MM.1S (cell line): ENCODE results near the gene PHYH.
"Not testable (repeated sequence)": the region's sequence is repeated elsewhere in the genome, so short reads cannot be mapped to it uniquely, and the experiment has no call there.

Experiments used
- DNase-seq: peaks from one replicate; pipeline ENCODE4 v3.0.0-alpha.2; 2015
- H2AFZ ChIP-seq: fragments of 300-600 bp; sonication (generic); 2 replicates; pipeline ENCODE4 v1.6.0; 2016; ENCODE audit warnings: antibody characterized with exemption, low read length
- H3F3A ChIP-seq: fragments of 300-600 bp; sonication (generic); 2 replicates; pipeline ENCODE4 v1.6.1; 2016; ENCODE audit warnings: mild to moderate bottlenecking, antibody characterized with exemption, low read length, moderate library complexity, mixed read lengths; ENCODE audit not compliant: insufficient read depth
- H3K27ac ChIP-seq: fragments of 300-600 bp; sonication (generic); 2 replicates; pipeline ENCODE4 v1.5.1; 2016; ENCODE audit warnings: mild to moderate bottlenecking, low read length
- H3K27me3 ChIP-seq: fragments of 300-600 bp; sonication (generic); replicated peaks from 2 replicates; pipeline ENCODE4 v1.6.0; 2016; ENCODE audit warnings: low read length; ENCODE audit not compliant: insufficient read depth
- H3K36me3 ChIP-seq: fragments of 300-600 bp; sonication (generic); replicated peaks from 2 replicates; pipeline ENCODE4 v1.6.1; 2016; ENCODE audit warnings: mild to moderate bottlenecking, low read length, mixed read lengths; ENCODE audit not compliant: insufficient read depth
- H3K4me1 ChIP-seq: fragments of 300-600 bp; sonication (generic); 2 replicates; pipeline ENCODE4 v1.6.1; 2016; ENCODE audit warnings: low read length, mixed read lengths
- H3K4me2 ChIP-seq: fragments of 300-600 bp; sonication (generic); 2 replicates; pipeline ENCODE4 v1.6.0; 2016; ENCODE audit warnings: low read depth, low read length
- H3K4me3 ChIP-seq: fragments of 300-600 bp; sonication (generic); 2 replicates; pipeline ENCODE4 v1.5.1; 2016; ENCODE audit warnings: low read length, mixed read lengths
- H3K79me2 ChIP-seq: fragments of 300-600 bp; sonication (generic); 2 replicates; pipeline ENCODE4 v1.6.1; 2016; ENCODE audit warnings: mixed run types, low read length, mixed read lengths
- H3K9ac ChIP-seq: fragments of 300-600 bp; sonication (generic); 2 replicates; pipeline ENCODE4 v1.6.1; 2016; ENCODE audit warnings: low read length, mixed read lengths
- H3K9me2 ChIP-seq: fragments of 300-600 bp; sonication (generic); replicated peaks from 2 replicates; pipeline ENCODE4 v1.6.1; 2016; ENCODE audit warnings: mild to moderate bottlenecking, low read length, mixed read lengths; ENCODE audit not compliant: insufficient read depth
- H3K9me3 ChIP-seq: fragments of 300-600 bp; sonication (generic); replicated peaks from 2 replicates; pipeline ENCODE4 v1.6.1; 2016; ENCODE audit warnings: mild to moderate bottlenecking, low read length, mixed read lengths; ENCODE audit not compliant: insufficient read depth
- H4K20me1 ChIP-seq: fragments of 300-600 bp; sonication (generic); 2 replicates; pipeline ENCODE4 v1.6.1; 2016; ENCODE audit warnings: mild to moderate bottlenecking, low read length, moderate library complexity, mixed read lengths; ENCODE audit not compliant: insufficient read depth
- CTCF ChIP-seq: fragments of 300-600 bp; sonication (generic); IDR thresholded peaks from 2 replicates; pipeline ENCODE4 v1.5.1; 2016; ENCODE audit warnings: antibody characterized with exemption, low read length, mixed read lengths
- EZH2 ChIP-seq: fragments of 300-600 bp; sonication (generic); optimal IDR thresholded peaks from 2 replicates; pipeline ENCODE3; 2017; ENCODE audit warnings: low read depth, mild to moderate bottlenecking, antibody characterized with exemption, low read length, mixed read lengths
- EZH2phosphoT487 ChIP-seq: fragments of 300-600 bp; sonication (generic); IDR thresholded peaks from 2 replicates; pipeline ENCODE4 v1.6.1; 2018; ENCODE audit warnings: antibody characterized with exemption, low read length

The PHYH gene

GRCh38 chr10:13236638-13237037, 63.2 kb downstream of the PHYH start:
- H3K9ac ChIP-seq = no peak overlapping the region
- H3F3A ChIP-seq = peaks cover 7% of the 10 kb centered on the region; the same call in 1 of the 2 replicates
- TF ChIP-seq EZH2 (no peak), CTCF (no peak)
- H3K9me3 ChIP-seq = no peaks in the 10 kb centered on the region
- DNase-seq = no peak
- peaks cover 13% of the 10 kb centered on the region for H3K4me1 ChIP-seq
- H3K27ac ChIP-seq = peak overlapping the region; percentile 67; the same call in 1 of the 2 replicates
- H3K79me2 ChIP-seq = no peaks in the 10 kb centered on the region
- H3K27me3 ChIP-seq = no peaks in the 10 kb centered on the region
- H4K20me1 ChIP-seq = no peaks in the 10 kb centered on the region
- H3K4me2 ChIP-seq = no peak overlapping the region
- no peaks in the 10 kb centered on the region for H3K36me3 ChIP-seq
- H3K4me3 ChIP-seq = no peak overlapping the region
- H2AFZ ChIP-seq = no peak overlapping the region
- H3K9me2 ChIP-seq = no peaks in the 10 kb centered on the region

GRCh38 chr10:13234736-13235135, 65.1 kb downstream of the PHYH start:
- peaks cover 13% of the 10 kb centered on the region for H3K4me1 ChIP-seq
- H3K36me3 ChIP-seq, H2AFZ ChIP-seq, H3F3A ChIP-seq, H3K27me3 ChIP-seq, H3K9ac ChIP-seq, H3K4me3 ChIP-seq, DNase-seq, H3K27ac ChIP-seq, H4K20me1 ChIP-seq, H3K4me2 ChIP-seq, H3K79me2 ChIP-seq, H3K9me3 ChIP-seq, H3K9me2 ChIP-seq: not testable (repeated sequence)

GRCh38 chr10:13234172-13234571, 65.7 kb downstream of the PHYH start, which contains the start of gene UCMA:
Gene UCMA (minus strand): TSS chr10:13234374. CDS start chr10:13234258, 116 bp downstream.
- no peaks in the 10 kb centered on the region for H3K27me3 ChIP-seq
- peaks cover 7% of the 10 kb centered on the region; the same call in 1 of the 2 replicates for H3F3A ChIP-seq
- H3K4me2 ChIP-seq = no peak within 1 kb of the TSS
- H3K4me1 ChIP-seq = peaks cover 13% of the 10 kb centered on the region
- H3K9me3 ChIP-seq = no peaks in the 10 kb centered on the region
- H4K20me1 ChIP-seq = no peaks in the 10 kb centered on the region
- TF ChIP-seq EZH2phosphoT487 = no peak
- TF ChIP-seq EZH2 = no peak
- no peak for TF ChIP-seq CTCF
- no peak within 1 kb of the TSS for H3K4me3 ChIP-seq
- H3K79me2 ChIP-seq = no peaks in the 10 kb centered on the region
- H3K27ac ChIP-seq = no peak within 1 kb of the TSS
- peak within 1 kb of the TSS; percentile 56; the same call in 1 of the 2 replicates for H2AFZ ChIP-seq
- no peak for DNase-seq
- H3K9me2 ChIP-seq = no peaks in the 10 kb centered on the region
- no peak within 1 kb of the TSS for H3K9ac ChIP-seq
- H3K36me3 ChIP-seq = no peaks in the 10 kb centered on the region

GRCh38 chr10:13233358-13233757, 66.5 kb downstream of the PHYH start:
- H3K27ac ChIP-seq = no peak overlapping the region

More at GRCh38 chr10:13233358-13233757, 66.5 kb downstream of the PHYH start:
- no peak overlapping the region for H3K4me3 ChIP-seq
- no peaks in the 10 kb centered on the region for H4K20me1 ChIP-seq
- H3K27me3 ChIP-seq = no peaks in the 10 kb centered on the region
- H2AFZ ChIP-seq = peak overlapping the region; percentile 56; the same call in 1 of the 2 replicates
- peaks cover 7% of the 10 kb centered on the region; the same call in 1 of the 2 replicates for H3F3A ChIP-seq
- H3K79me2 ChIP-seq = no peaks in the 10 kb centered on the region
- no peaks in the 10 kb centered on the region for H3K36me3 ChIP-seq
- no peak for DNase-seq
- H3K9me2 ChIP-seq = no peaks in the 10 kb centered on the region
- peaks cover 13% of the 10 kb centered on the region for H3K4me1 ChIP-seq
- no peak overlapping the region for H3K4me2 ChIP-seq
- H3K9ac ChIP-seq = no peak overlapping the region
- TF ChIP-seq CTCF = no peak
- TF ChIP-seq EZH2 = no peak
- TF ChIP-seq EZH2phosphoT487 = no peak
- no peaks in the 10 kb centered on the region for H3K9me3 ChIP-seq
